A549 (cell line): ENCODE results near the gene DPRX. TPM values are rescaled to one million over a fixed set of nuclear protein-coding genes. Genes with fewer than 3 reads are reported as not detected.

ENCODE experiments used
- ATAC-seq, 2 experiments: fragments of 200-7000 bp in 1 of 2; fragments of >200 bp in 1 of 2; cut with Nextera tagmentation in 1 of 2; cut with Tn5 transposase in 1 of 2; 3 replicates each; pipeline versions ENCODE4 v1.8.0 to v1.9.1; 2018 to 2020; ENCODE audit warnings: mild to moderate bottlenecking in 1 of 2, moderate library complexity in 1 of 2
- CTCF ChIA-PET: fragments of 300-600 bp; sonication (Branson Sonifier 250); formaldehyde crosslinking; extraction: SDS; loops from one replicate; lab custom pipeline; 2021; ENCODE audit warnings: antibody characterized with exemption, inconsistent platforms; lab: Yijun Ruan, JAX
- POLR2A ChIA-PET: fragments of 350-600 bp; formaldehyde crosslinking; extraction: SDS; loops from one replicate; lab custom pipeline; 2021; ENCODE audit warnings: antibody characterized with exemption, inconsistent platforms; lab: Yijun Ruan, JAX
- DNase-seq, 2 experiments: peaks; one replicate each; pipeline versions ENCODE4 v3.0.0 to v3.0.0-alpha.2; 2011 to 2016; ENCODE audit warnings: low read depth in 1 of 2, low spot score in 1 of 2
- FAIRE-seq: peaks from 2 replicates; lab custom pipeline; 2011; peaks lifted over from hg19 to GRCh38; lab: Jason Lieb, UNC
- H3K27ac ChIP-seq, 2 experiments: fragments of >200 bp; sonication (Bioruptor Twin); formaldehyde crosslinking; 3 replicates each; pipeline ENCODE4 v1.5.1; 2016 to 2017
- H3K4me1 ChIP-seq: fragments of >200 bp; sonication (Bioruptor Twin); formaldehyde crosslinking; 3 replicates; pipeline ENCODE4 v1.6.1; 2016
- H3K4me2 ChIP-seq: fragments of >200 bp; sonication (Bioruptor Twin); formaldehyde crosslinking; 3 replicates; pipeline ENCODE4 v1.6.1; 2016
- H3K4me3 ChIP-seq: fragments of >200 bp; sonication (Bioruptor Twin); formaldehyde crosslinking; 3 replicates; pipeline ENCODE4 v1.5.1; 2016
- H3K9me3 ChIP-seq: fragments of >200 bp; sonication (Bioruptor Twin); formaldehyde crosslinking; 3 replicates; pipeline ENCODE4 v1.6.1; 2016
- CBX8 ChIP-seq: fragments of 200-600 bp; sonication (generic); IDR thresholded peaks from 2 replicates; pipeline ENCODE4 v1.6.1; 2016
- CEBPB ChIP-seq, 2 experiments: fragments of >200 bp in 1 of 2; sonication (Bioruptor Twin) in 1 of 2; formaldehyde crosslinking in 1 of 2; IDR thresholded peaks; 2 replicates each; pipeline ENCODE4 v1.6.1; 2012 to 2016
- CTCF ChIP-seq: fragments of >200 bp; sonication (Bioruptor Twin); formaldehyde crosslinking; IDR thresholded peaks from 3 replicates; pipeline ENCODE4 v1.5.1; 2016
- E2F6 ChIP-seq: IDR thresholded peaks from 2 replicates; pipeline ENCODE4 v1.6.1; 2012; ENCODE audit warnings: low read depth, borderline replicate concordance
- EHF ChIP-seq: fragments of 250-450 bp; sonication (Bioruptor Pico); IDR thresholded peaks from 2 replicates; pipeline ENCODE4 v1.5.0; 2020; ENCODE audit warnings: mild to moderate bottlenecking
- ELK1 ChIP-seq: fragments of 150-350 bp; IDR thresholded peaks from 2 replicates; pipeline ENCODE4 v1.6.1; 2014; ENCODE audit warnings: low read depth, mild to moderate bottlenecking, low read length
- FOXS1 ChIP-seq: fragments of 250-450 bp; sonication (Bioruptor Pico); IDR thresholded peaks from 2 replicates; pipeline ENCODE4 v1.5.0; 2020; ENCODE audit warnings: mild to moderate bottlenecking, moderate library complexity
- GATA3 ChIP-seq: IDR thresholded peaks from 2 replicates; pipeline ENCODE4 v1.6.1; 2012; ENCODE audit warnings: borderline replicate concordance
- HEYL ChIP-seq: fragments of 250-450 bp; sonication (Bioruptor Pico); IDR thresholded peaks from 2 replicates; pipeline ENCODE4 v1.8.0; 2021; ENCODE audit warnings: mild to moderate bottlenecking, moderate library complexity
- KDM1A ChIP-seq: fragments of 200-600 bp; sonication (generic); IDR thresholded peaks from 2 replicates; pipeline ENCODE4 v1.6.1; 2016; ENCODE audit warnings: low read depth, mild to moderate bottlenecking
- KDM5A ChIP-seq: fragments of 200-600 bp; sonication (generic); IDR thresholded peaks from 2 replicates; pipeline ENCODE4 v1.6.1; 2016; ENCODE audit warnings: antibody characterized with exemption, mild to moderate bottlenecking
- MAFK ChIP-seq: fragments of 450-650 bp; IDR thresholded peaks from 2 replicates; pipeline ENCODE4 v1.6.1; 2014; ENCODE audit not compliant: partially characterized antibody
- MYC ChIP-seq: IDR thresholded peaks from 2 replicates; pipeline ENCODE4 v1.6.1; 2012; ENCODE audit warnings: mild to moderate bottlenecking, inconsistent platforms, low read length, improper control_type of control experiment, borderline replicate concordance
- NFE2L2 ChIP-seq: fragments of 150-350 bp; conservative IDR thresholded peaks from 2 replicates; pipeline ENCODE4 v1.6.1; 2014; ENCODE audit warnings: low read length
- NPAS2 ChIP-seq: fragments of 250-450 bp; sonication (Bioruptor Pico); IDR thresholded peaks from 2 replicates; pipeline ENCODE4 v1.8.0; 2022; ENCODE audit warnings: mild to moderate bottlenecking, moderate library complexity, borderline replicate concordance
- PHF8 ChIP-seq: fragments of 200-600 bp; sonication (generic); IDR thresholded peaks from 2 replicates; pipeline ENCODE4 v1.6.1; 2016; ENCODE audit warnings: low read depth, mild to moderate bottlenecking, antibody characterized with exemption, moderate library complexity, borderline replicate concordance
- POLR2AphosphoS2 ChIP-seq: conservative IDR thresholded peaks from 2 replicates; pipeline ENCODE4 v1.6.1; 2012; ENCODE audit warnings: low read length, improper control_type of control experiment, inconsistent platforms
- REST ChIP-seq: fragments of 200-600 bp; sonication (generic); IDR thresholded peaks from 2 replicates; pipeline ENCODE4 v1.6.1; 2016; ENCODE audit warnings: antibody characterized with exemption, mild to moderate bottlenecking, moderate library complexity
- RNF2 ChIP-seq: fragments of 200-600 bp; sonication (generic); IDR thresholded peaks from 2 replicates; pipeline ENCODE4 v1.6.1; 2016; ENCODE audit warnings: low read depth, mild to moderate bottlenecking, antibody characterized with exemption, moderate library complexity, borderline replicate concordance
- SREBF2 ChIP-seq: fragments of 450-650 bp; IDR thresholded peaks from 2 replicates; pipeline ENCODE4 v1.6.1; 2014; ENCODE audit warnings: mild to moderate bottlenecking, moderate library complexity
- ZFP36 ChIP-seq: fragments of 450-650 bp; IDR thresholded peaks from 2 replicates; pipeline ENCODE4 v1.6.1; 2014; ENCODE audit warnings: borderline replicate concordance; ENCODE audit not compliant: partially characterized antibody
- ZSCAN20 ChIP-seq: fragments of 250-450 bp; sonication (Bioruptor Pico); IDR thresholded peaks from 2 replicates; pipeline ENCODE4 v1.8.0; 2022; ENCODE audit warnings: mild to moderate bottlenecking, moderate library complexity
- WGBS: methylation state at CpG from one replicate; pipeline ENCODE4 v1.1.6; 2017; ENCODE audit errors: missing lambda C conversion rate; 5-methylcytosine and 5-hydroxymethylcytosine counted together
- polyA plus RNA-seq, 4 experiments: library from polyadenylated mRNA; depleted of rRNA in 3 of 4; stranded (reverse); fragments of >200 nt; fragmentation: RNase III in 1 of 4; extraction: RNeasy Plus Mini Kit Qiagen cat#74134 plus additional on column Dnase treatment in 1 of 4; gene quantifications; 2 replicates in 3 of 4; 3 replicates in 1 of 4; pipeline ENCODE4 v1.2.3, GENCODE V29; 2011 to 2017
- TF ChIP-seq, protein P1 (sequence below): IDR thresholded peaks from 2 replicates; pipeline ENCODE4 v1.6.1; 2012

Gene DPRX
- polyA plus RNA-seq, 2 of the 4 experiments (the other 2 are of a cell fraction): not detected

GRCh38 chr19:53621885-53622740, 9.7 kb upstream of the DPRX start:
- TF ChIP-seq CEBPB (IDR thresholded peaks at IDR 0.05) (peak in 1 of 2 experiments; percentile 72; a peak in 2 of 4 replicates), MYC (no peak), HEYL (CRISPR knock-in tag) (peak; percentile 77; the same call in 1 of the 2 replicates), GATA3 (peak; percentile 94)
- Histone ChIP-seq H3K9me3 (peaks cover 68% of the 10 kb centered on the region), H3K4me2 (no peak overlapping the region), H3K4me1 (no peaks in the 10 kb centered on the region), H3K27ac (no peak overlapping the region), H3K4me3 (no peak overlapping the region)
- WGBS: 17% methylated on average over 8 of the region's 8 CpGs
- DNase-seq (peak in 1 of 2 experiments; percentile 66), ATAC-seq (peak in 1 of 2 experiments; percentile 64; a peak in 3 of 6 replicates), FAIRE-seq (no peak)
- POLR2A ChIA-PET: no interaction called here
- CTCF ChIA-PET: interaction anchor here (0.5 to 0.6 kb wide), 2 partner anchors 29 to 118 kb away, joined by 3 read pairs; no protein-coding TSS in a partner anchor

- 47% methylated on average over 16 of the region's 16 CpGs for WGBS
- Histone ChIP-seq H3K4me2 (no peak overlapping the region), H3K4me1 (no peaks in the 10 kb centered on the region), H3K9me3 (peaks cover 60% of the 10 kb centered on the region), H3K4me3 (no peak overlapping the region), H3K27ac (no peak overlapping the region)
- DNase-seq (no peak), ATAC-seq (no peak), FAIRE-seq (no peak)
- TF ChIP-seq, protein P1, sequence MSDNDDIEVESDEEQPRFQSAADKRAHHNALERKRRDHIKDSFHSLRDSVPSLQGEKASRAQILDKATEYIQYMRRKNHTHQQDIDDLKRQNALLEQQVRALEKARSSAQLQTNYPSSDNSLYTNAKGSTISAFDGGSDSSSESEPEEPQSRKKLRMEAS: no peak
- TF ChIP-seq MYC (no peak), ZSCAN20 (CRISPR knock-in tag) (no peak), MAFK (no peak), CBX8 (no peak), ELK1 (no peak), ZFP36 (no peak), POLR2AphosphoS2 (no peak), RNF2 (no peak), NFE2L2 (no peak), KDM5A (no peak), SREBF2 (no peak), NPAS2 (CRISPR knock-in tag) (no peak), CTCF (no peak)
- ChIA-PET POLR2A (no interaction called here), CTCF (no interaction called here)
Measured at GRCh38 chr19:53624771-53625545, 6.8 kb upstream of the DPRX start.

DNA sequence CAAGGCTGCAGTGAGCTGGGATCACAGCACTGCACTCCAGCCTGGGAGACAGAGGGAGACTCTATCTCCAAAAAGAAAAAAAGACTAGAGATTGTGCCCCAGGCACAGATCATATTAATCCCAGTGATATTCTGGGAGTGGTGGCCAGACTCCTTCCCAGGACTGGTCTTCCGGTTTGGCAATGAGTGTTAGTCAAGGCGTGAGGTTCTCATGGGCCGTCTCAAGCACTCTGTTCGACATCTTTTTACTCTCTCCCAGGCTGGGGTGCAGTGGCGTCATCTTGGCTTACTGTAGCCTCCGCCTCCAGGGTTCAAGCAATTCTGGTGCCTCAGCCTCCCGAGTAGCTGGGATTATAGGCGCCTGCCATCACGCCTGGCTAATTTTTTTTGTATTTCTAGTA, 5.3 kb upstream of the DPRX start:
- ATAC-seq (no peak), FAIRE-seq (no peak), DNase-seq (no peak)
- H3K27ac ChIP-seq: no peak overlapping the region
- no peak overlapping the region for H3K4me3 ChIP-seq
- no peaks in the 10 kb centered on the region for H3K4me1 ChIP-seq
- H3K4me2 ChIP-seq: no peak overlapping the region
- WGBS: 46% methylated on average over 9 of the region's 9 CpGs
- peaks cover 60% of the 10 kb centered on the region for H3K9me3 ChIP-seq
- ChIA-PET POLR2A (interaction anchor here (0.6 kb wide), 1 partner anchor 69 kb away, joined by 3 read pairs; no protein-coding TSS in a partner anchor), CTCF (no interaction called here)
- TF ChIP-seq HEYL (CRISPR knock-in tag) (no peak), REST (no peak), KDM1A (no peak), E2F6 (no peak), EHF (no peak), FOXS1 (CRISPR knock-in tag) (no peak), PHF8 (no peak)
